DND-41 (cell line): ENCODE data around the gene PTPN6.

Experiments used
- ATAC-seq: fragments of 200-7000 bp; cut with Tn5 transposase; 3 replicates; pipeline ENCODE4 v1.9.1; 2021; ENCODE audit warnings: low read depth; ENCODE audit not compliant: insufficient read depth
- DNase-seq: peaks from one replicate; pipeline ENCODE4 v3.0.0-alpha.2; 2020
- H2AFZ ChIP-seq: 2 replicates; pipeline ENCODE4 v1.6.0; 2012; ENCODE audit warnings: low read depth, low read length
- H3K27ac ChIP-seq: 2 replicates; pipeline ENCODE4 v1.5.1; 2012; ENCODE audit warnings: low read length, inconsistent platforms
- H3K27me3 ChIP-seq: fragments of 200-600 bp; sonication (generic); 2 replicates; pipeline ENCODE4 v1.6.0; 2012; ENCODE audit warnings: low read length, mild to moderate bottlenecking, inconsistent platforms; ENCODE audit not compliant: insufficient read depth, poor library complexity
- H3K36me3 ChIP-seq: 2 replicates; pipeline ENCODE4 v1.5.1; 2012; ENCODE audit warnings: low read length, inconsistent platforms; ENCODE audit not compliant: insufficient read depth
- H3K4me1 ChIP-seq: 2 replicates; pipeline ENCODE4 v1.5.1; 2012; ENCODE audit warnings: mild to moderate bottlenecking, low read length; ENCODE audit not compliant: insufficient read depth
- H3K4me2 ChIP-seq: 2 replicates; pipeline ENCODE4 v1.6.0; 2012; ENCODE audit warnings: mild to moderate bottlenecking, moderate library complexity, low read length, inconsistent platforms; ENCODE audit not compliant: insufficient read depth
- H3K4me3 ChIP-seq, 2 experiments: fragments of 200-600 bp in 1 of 2; shearing (Covaris generic) in 1 of 2; 2 replicates each; pipeline ENCODE4 v1.5.1; 2012 to 2016; ENCODE audit warnings: inconsistent platforms in 2 of 2, low read length in 2 of 2, mild to moderate bottlenecking in 2 of 2, low read depth in 1 of 2, moderate library complexity in 1 of 2
- H3K79me2 ChIP-seq: 2 replicates; pipeline ENCODE4 v1.6.0; 2012; ENCODE audit warnings: low read length, inconsistent platforms; ENCODE audit not compliant: insufficient read depth
- H3K9ac ChIP-seq: 2 replicates; pipeline ENCODE4 v1.6.0; 2012; ENCODE audit warnings: low read depth, mild to moderate bottlenecking, inconsistent platforms, low read length, moderate library complexity
- H3K9me3 ChIP-seq: 2 replicates; pipeline ENCODE4 v1.5.1; 2012; ENCODE audit warnings: low read length, moderate library complexity, mild to moderate bottlenecking, inconsistent platforms; ENCODE audit not compliant: insufficient read depth, severe bottlenecking
- H4K20me1 ChIP-seq: 2 replicates; pipeline ENCODE4 v1.6.0; 2012; ENCODE audit warnings: low read length; ENCODE audit not compliant: insufficient read depth
- EZH2 ChIP-seq: IDR thresholded peaks from 3 replicates; pipeline ENCODE4 v1.6.1; 2012; ENCODE audit warnings: borderline replicate concordance, low read depth, mild to moderate bottlenecking, moderate library complexity, low read length, inconsistent platforms; ENCODE audit not compliant: severe bottlenecking
- TF ChIP-seq, protein P1 (sequence below): IDR thresholded peaks from 2 replicates; pipeline ENCODE4 v1.5.1; 2012; ENCODE audit warnings: borderline replicate concordance, low read length, moderate library complexity, mild to moderate bottlenecking; ENCODE audit not compliant: poor library complexity, severe bottlenecking; ENCODE audit errors: extremely low read depth

The PTPN6 gene

DNA sequence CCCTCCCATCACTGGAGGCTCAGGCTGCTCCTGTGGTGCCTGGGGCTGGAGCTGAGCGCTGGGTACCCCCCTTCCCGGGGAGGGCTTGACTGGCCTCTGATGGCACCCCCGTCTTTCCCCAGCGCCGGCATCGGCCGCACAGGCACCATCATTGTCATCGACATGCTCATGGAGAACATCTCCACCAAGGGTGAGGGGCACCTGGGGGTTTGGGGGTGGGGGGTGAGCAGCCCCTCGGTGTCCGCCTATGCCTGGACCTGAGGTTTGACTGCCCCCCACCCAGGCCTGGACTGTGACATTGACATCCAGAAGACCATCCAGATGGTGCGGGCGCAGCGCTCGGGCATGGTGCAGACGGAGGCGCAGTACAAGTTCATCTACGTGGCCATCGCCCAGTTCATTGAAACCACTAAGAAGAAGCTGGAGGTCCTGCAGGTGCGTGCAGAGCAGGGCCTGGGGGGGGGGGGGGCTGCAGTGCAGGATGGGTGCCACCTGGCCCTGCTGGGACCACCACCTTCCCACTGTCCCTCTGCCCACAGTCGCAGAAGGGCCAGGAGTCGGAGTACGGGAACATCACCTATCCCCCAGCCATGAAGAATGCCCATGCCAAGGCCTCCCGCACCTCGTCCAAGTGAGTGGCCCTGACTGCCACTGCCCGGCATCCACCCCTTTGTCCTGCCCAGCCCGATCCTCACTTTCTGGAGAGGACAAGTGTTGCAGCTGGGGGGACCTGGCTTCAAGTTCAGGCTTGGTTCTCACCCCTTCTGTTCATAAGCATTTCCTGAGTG, 8.8 kb downstream of the PTPN6 start:
- no peak overlapping the region for H3K9ac ChIP-seq
- ATAC-seq (no peak), DNase-seq (no peak)
- H4K20me1 ChIP-seq, result no peaks in the 10 kb centered on the region
- H3K79me2 ChIP-seq, result no peaks in the 10 kb centered on the region
- H3K4me3 ChIP-seq, result no peak overlapping the region
- H2AFZ ChIP-seq, result no peak overlapping the region
- no peaks in the 10 kb centered on the region for H3K9me3 ChIP-seq
- no peak overlapping the region for H3K4me2 ChIP-seq
- H3K27ac ChIP-seq, result no peak overlapping the region; the same call in 1 of the 2 replicates
- no peaks in the 10 kb centered on the region for H3K27me3 ChIP-seq
- TF ChIP-seq EZH2, result no peak
- TF ChIP-seq, protein P1, sequence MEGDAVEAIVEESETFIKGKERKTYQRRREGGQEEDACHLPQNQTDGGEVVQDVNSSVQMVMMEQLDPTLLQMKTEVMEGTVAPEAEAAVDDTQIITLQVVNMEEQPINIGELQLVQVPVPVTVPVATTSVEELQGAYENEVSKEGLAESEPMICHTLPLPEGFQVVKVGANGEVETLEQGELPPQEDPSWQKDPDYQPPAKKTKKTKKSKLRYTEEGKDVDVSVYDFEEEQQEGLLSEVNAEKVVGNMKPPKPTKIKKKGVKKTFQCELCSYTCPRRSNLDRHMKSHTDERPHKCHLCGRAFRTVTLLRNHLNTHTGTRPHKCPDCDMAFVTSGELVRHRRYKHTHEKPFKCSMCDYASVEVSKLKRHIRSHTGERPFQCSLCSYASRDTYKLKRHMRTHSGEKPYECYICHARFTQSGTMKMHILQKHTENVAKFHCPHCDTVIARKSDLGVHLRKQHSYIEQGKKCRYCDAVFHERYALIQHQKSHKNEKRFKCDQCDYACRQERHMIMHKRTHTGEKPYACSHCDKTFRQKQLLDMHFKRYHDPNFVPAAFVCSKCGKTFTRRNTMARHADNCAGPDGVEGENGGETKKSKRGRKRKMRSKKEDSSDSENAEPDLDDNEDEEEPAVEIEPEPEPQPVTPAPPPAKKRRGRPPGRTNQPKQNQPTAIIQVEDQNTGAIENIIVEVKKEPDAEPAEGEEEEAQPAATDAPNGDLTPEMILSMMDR, result no peak
- H3K36me3 ChIP-seq, result peaks cover 9% of the 10 kb centered on the region
- peaks cover 20% of the 10 kb centered on the region for H3K4me1 ChIP-seq

DNA sequence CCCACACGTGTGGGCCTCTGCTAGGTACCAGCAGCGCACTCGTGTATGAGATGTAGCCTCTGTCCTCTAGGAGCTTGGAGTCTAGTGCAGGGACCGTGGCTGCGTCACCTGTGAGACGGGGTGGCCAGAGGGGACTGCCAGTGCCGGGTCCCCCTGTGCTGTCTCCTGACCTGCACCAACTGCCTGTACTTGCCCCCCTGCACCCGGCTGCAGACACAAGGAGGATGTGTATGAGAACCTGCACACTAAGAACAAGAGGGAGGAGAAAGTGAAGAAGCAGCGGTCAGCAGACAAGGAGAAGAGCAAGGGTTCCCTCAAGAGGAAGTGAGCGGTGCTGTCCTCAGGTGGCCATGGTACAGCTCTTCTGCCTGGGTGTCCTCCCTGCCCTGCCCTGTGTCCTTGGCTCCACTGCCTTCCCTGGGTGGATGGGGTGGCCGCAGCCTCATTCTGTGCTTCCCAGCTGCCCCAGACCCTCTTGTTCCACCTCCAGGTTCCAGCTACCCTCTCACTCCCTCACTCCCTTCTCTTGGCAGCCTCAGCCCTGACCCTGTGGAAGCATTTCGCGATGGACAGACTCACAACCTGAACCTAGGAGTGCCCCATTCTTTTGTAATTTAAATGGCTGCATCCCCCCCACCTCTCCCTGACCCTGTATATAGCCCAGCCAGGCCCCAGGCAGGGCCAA, 9.6 kb downstream of the PTPN6 start:
- ATAC-seq, result no peak
- TF ChIP-seq EZH2, result no peak
- TF ChIP-seq, protein P1, result peak; percentile 16
- Histone ChIP-seq H3K27me3 (no peaks in the 10 kb centered on the region), H3K4me3 (no peak overlapping the region), H3K9me3 (no peaks in the 10 kb centered on the region), H2AFZ (no peak overlapping the region), H3K27ac (no peak overlapping the region), H3K4me2 (no peak overlapping the region), H4K20me1 (no peaks in the 10 kb centered on the region), H3K4me1 (peaks cover 20% of the 10 kb centered on the region), H3K9ac (no peak overlapping the region), H3K79me2 (no peaks in the 10 kb centered on the region), H3K36me3 (peaks cover 17% of the 10 kb centered on the region)
- DNase-seq, result no peak

DNA sequence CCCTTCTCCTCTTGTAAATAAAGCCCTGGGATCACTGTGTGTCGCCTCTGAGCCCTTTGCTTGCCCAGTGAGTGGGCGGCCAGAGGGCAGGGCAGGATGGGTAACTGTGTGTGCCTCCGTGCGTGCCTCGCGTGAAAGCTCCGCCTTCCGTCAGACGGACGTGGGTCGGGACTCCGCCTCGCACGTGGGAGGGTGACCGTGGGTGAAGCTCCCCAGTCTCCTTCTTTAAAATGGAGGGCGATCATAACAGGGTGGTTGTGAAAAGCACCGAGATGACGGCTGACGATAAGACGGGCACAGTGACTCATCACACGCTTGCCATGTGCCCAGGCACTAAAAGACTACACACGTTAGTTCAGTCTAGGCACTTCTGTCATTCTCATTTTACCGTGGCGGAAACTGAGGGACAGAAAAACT, 10.1 kb downstream of the PTPN6 start:
- H3K9ac ChIP-seq, result no peak overlapping the region
- H3K9me3 ChIP-seq, result no peaks in the 10 kb centered on the region
- H3K36me3 ChIP-seq, result peaks cover 22% of the 10 kb centered on the region
- no peak overlapping the region for H3K4me3 ChIP-seq
- no peak overlapping the region for H2AFZ ChIP-seq
- H3K4me2 ChIP-seq, result no peak overlapping the region
- DNase-seq (no peak), ATAC-seq (no peak)
- H3K27me3 ChIP-seq, result no peaks in the 10 kb centered on the region
- H3K79me2 ChIP-seq, result no peaks in the 10 kb centered on the region
- no peak overlapping the region for H3K27ac ChIP-seq
- peaks cover 20% of the 10 kb centered on the region for H3K4me1 ChIP-seq
- TF ChIP-seq, protein P1, result no peak
- TF ChIP-seq EZH2, result no peak
- no peaks in the 10 kb centered on the region for H4K20me1 ChIP-seq
